Measurements from ENCODE around the gene C12orf42.

Gene C12orf42

GRCh38 chr12:103272949-103273348, 222.8 kb downstream of the C12orf42 start:
- no peak for TF ChIP-seq CTCF (IDR thresholded peaks at IDR 0.05; ENCODE audit: poor library complexity, severe bottlenecking)
- DNase-seq (ENCODE audit: low spot score) (no peak), ATAC-seq (ENCODE audit: low read depth) (peak; percentile 59; the same call in 2 of the 3 replicates)
- Histone ChIP-seq H3K4me3 (ENCODE audit: severe bottlenecking) (no peak overlapping the region), H3K27me3 (ENCODE audit: insufficient read depth, poor library complexity, severe bottlenecking) (peaks cover 4% of the 10 kb centered on the region), H3K4me1 (ENCODE audit: insufficient read depth, poor library complexity, severe bottlenecking) (no peaks in the 10 kb centered on the region), H3K27ac (ENCODE audit: poor library complexity, severe bottlenecking) (no peak overlapping the region), H3K36me3 (ENCODE audit: low read depth) (no peaks in the 10 kb centered on the region), H3K9me3 (ENCODE audit: severe bottlenecking) (no peaks in the 10 kb centered on the region)

- H3K27me3 ChIP-seq (ENCODE audit: insufficient read depth, poor library complexity, severe bottlenecking) = peaks cover 13% of the 10 kb centered on the region
- H3K36me3 ChIP-seq (ENCODE audit: low read depth) = no peaks in the 10 kb centered on the region
- no peak for TF ChIP-seq CTCF (IDR thresholded peaks at IDR 0.05; ENCODE audit: poor library complexity, severe bottlenecking)
- DNase-seq (ENCODE audit: low spot score) (no peak), ATAC-seq (ENCODE audit: low read depth) (no peak)
- H3K4me1 ChIP-seq (ENCODE audit: insufficient read depth, poor library complexity, severe bottlenecking) = no peaks in the 10 kb centered on the region
- H3K4me3 ChIP-seq (ENCODE audit: severe bottlenecking) = no peak overlapping the region
- H3K9me3 ChIP-seq (ENCODE audit: severe bottlenecking) = no peaks in the 10 kb centered on the region
- H3K27ac ChIP-seq (ENCODE audit: poor library complexity, severe bottlenecking) = no peak overlapping the region
These were observed 225.8 kb downstream of the C12orf42 start for GRCh38 chr12:103269946-103270345.

- H3K9me3 ChIP-seq (ENCODE audit: severe bottlenecking) = no peaks in the 10 kb centered on the region
- TF ChIP-seq CTCF (IDR thresholded peaks at IDR 0.05; ENCODE audit: poor library complexity, severe bottlenecking) = no peak
- no peaks in the 10 kb centered on the region for H3K4me1 ChIP-seq (ENCODE audit: insufficient read depth, poor library complexity, severe bottlenecking)
- DNase-seq (ENCODE audit: low spot score) (no peak), ATAC-seq (ENCODE audit: low read depth) (no peak)
- no peaks in the 10 kb centered on the region for H3K36me3 ChIP-seq (ENCODE audit: low read depth)
- no peak overlapping the region for H3K4me3 ChIP-seq (ENCODE audit: severe bottlenecking)
- H3K27ac ChIP-seq (ENCODE audit: poor library complexity, severe bottlenecking) = no peak overlapping the region
- peaks cover 13% of the 10 kb centered on the region for H3K27me3 ChIP-seq (ENCODE audit: insufficient read depth, poor library complexity, severe bottlenecking)
These were observed 226.8 kb downstream of the C12orf42 start for GRCh38 chr12:103268831-103269514.

GRCh38 chr12:103257763-103258162, 238.0 kb downstream of the C12orf42 start:
- peaks cover 5% of the 10 kb centered on the region for H3K27me3 ChIP-seq (ENCODE audit: insufficient read depth, poor library complexity, severe bottlenecking)
- H3K4me3 ChIP-seq (ENCODE audit: severe bottlenecking) = no peak overlapping the region
- no peak for TF ChIP-seq CTCF (IDR thresholded peaks at IDR 0.05; ENCODE audit: poor library complexity, severe bottlenecking)
- no peak for DNase-seq (ENCODE audit: low spot score)
- no peak overlapping the region for H3K27ac ChIP-seq (ENCODE audit: poor library complexity, severe bottlenecking)
- no peak for ATAC-seq (ENCODE audit: low read depth)
- no peaks in the 10 kb centered on the region for H3K4me1 ChIP-seq (ENCODE audit: insufficient read depth, poor library complexity, severe bottlenecking)
- no peaks in the 10 kb centered on the region for H3K36me3 ChIP-seq (ENCODE audit: low read depth)
- no peaks in the 10 kb centered on the region for H3K9me3 ChIP-seq (ENCODE audit: severe bottlenecking)

Measured in RWPE2 (cell line).